Measurements from ENCODE around the gene PBX4. TPM values are rescaled to one million over a fixed set of nuclear protein-coding genes. Genes with fewer than 3 reads are reported as not detected.

Gene PBX4
- total RNA-seq, 1 donor from 2014 or later = 3.4 TPM

DNA sequence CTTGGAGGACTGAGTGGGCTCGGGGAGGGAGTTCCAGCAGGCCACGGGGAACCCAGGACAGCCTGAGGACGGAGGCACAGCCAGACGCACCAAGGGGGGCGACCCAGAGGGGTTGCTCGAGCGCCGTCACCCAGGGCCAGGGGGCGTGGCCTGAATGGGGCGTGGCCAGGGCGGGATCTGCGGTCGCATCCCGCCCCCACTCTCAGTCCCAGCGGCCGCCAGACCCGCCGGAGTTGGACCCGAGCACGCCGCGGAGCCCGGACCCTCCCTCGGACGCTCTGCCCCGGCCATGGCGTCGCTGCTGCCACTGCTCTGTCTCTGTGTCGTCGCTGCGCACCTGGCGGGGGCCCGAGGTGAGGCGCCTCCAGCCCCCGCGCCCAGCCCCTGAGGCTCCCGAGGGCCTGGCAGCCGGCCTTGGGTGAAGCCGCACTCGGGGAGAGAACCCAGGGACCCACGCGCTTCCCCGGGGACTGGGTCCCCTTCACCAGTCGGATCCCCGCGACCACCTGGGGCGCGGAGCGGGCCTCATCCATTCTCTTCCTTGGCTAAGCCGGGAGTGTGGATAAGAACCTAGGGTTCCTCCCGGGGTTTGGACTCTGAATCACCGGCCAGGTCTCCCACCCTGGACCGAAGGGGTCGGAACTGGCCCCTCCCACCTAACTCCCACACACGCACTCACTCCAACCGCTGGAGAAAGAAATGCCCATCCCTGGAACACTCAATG lies 80.3 kb downstream of the PBX4 start, which contains the start of gene CILP2:
Gene CILP2, plus strand, starts transcription at position 205 of the 724 bp plus-strand sequence. Its CDS starts 85 bp downstream, at position 290.
- Histone ChIP-seq H3K9me3 (no peaks in the 10 kb centered on the region), H3K4me1 (peaks cover 11% of the 10 kb centered on the region), H3K36me3 (no peaks in the 10 kb centered on the region), H3K27me3 (peaks cover 52% of the 10 kb centered on the region), H3K4me3 (peak within 1 kb of the TSS; percentile 19), H3K27ac (no peak within 1 kb of the TSS)
- DNase-seq = no peak
- intact Hi-C loops (cut with DNase I) = loop anchor here (10.0 kb wide), 1 partner anchor 417 kb away; no protein-coding TSS in a partner anchor
- peak; percentile 18 for ATAC-seq
- TF ChIP-seq, protein P1, sequence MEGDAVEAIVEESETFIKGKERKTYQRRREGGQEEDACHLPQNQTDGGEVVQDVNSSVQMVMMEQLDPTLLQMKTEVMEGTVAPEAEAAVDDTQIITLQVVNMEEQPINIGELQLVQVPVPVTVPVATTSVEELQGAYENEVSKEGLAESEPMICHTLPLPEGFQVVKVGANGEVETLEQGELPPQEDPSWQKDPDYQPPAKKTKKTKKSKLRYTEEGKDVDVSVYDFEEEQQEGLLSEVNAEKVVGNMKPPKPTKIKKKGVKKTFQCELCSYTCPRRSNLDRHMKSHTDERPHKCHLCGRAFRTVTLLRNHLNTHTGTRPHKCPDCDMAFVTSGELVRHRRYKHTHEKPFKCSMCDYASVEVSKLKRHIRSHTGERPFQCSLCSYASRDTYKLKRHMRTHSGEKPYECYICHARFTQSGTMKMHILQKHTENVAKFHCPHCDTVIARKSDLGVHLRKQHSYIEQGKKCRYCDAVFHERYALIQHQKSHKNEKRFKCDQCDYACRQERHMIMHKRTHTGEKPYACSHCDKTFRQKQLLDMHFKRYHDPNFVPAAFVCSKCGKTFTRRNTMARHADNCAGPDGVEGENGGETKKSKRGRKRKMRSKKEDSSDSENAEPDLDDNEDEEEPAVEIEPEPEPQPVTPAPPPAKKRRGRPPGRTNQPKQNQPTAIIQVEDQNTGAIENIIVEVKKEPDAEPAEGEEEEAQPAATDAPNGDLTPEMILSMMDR (IDR thresholded peaks at IDR 0.05) = no peak

DNA sequence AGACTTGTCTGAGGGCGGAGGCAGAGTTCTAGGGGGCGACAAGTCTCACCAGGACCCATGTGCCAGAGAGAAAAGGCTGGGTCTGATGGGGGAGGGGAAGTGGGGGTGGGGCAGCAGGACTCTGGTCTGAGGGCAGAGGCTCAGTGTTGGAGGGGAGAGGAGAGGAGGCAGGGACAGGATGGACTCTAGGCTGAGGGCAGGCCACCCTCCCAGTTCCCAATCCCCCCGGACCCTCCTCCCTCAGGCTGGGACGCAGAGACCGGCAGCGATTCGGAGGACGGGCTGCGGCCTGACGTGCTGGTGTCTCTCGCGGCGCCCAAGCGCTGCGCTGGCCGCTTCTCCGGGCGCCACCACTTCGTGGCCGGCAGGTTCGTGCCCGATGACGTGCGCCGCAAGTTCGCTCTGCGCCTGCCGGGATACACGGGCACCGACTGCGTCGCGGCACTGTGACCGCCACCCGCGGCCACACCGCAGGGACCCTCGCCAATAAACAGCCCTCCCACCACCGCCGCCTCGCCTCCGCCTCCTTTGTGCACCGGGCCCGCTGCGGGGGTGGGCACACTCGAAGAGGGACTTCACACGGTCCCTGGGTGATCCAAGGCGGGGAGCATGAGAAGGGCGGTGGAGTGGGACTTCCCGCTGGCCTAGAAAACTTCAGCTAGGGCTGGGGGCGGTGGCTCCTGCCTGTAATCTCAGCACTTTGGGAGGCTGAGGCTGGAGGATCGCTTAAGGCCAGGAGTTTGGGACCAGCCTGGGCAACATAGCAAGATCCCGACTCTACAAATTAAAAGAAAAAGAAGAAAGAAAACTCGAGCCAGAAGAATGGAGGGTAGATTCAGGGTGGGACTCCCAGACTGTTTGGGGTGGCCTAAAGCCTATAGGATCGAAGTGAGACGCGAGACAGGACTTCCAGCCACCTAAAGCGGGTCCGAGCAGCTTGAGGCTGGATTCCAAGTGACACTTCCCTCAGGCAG lies 81.1 kb downstream of the PBX4 start:
- no peak for DNase-seq
- no peak for ATAC-seq
- TF ChIP-seq, protein P1 (IDR thresholded peaks at IDR 0.05) = no peak
- no peak overlapping the region for H3K27ac ChIP-seq
- peaks cover 47% of the 10 kb centered on the region for H3K27me3 ChIP-seq
- no peaks in the 10 kb centered on the region for H3K9me3 ChIP-seq
- intact Hi-C loops (cut with DNase I) = loop anchor here (10.0 kb wide), 1 partner anchor 417 kb away; no protein-coding TSS in a partner anchor
- H3K4me1 ChIP-seq = peaks cover 14% of the 10 kb centered on the region
- H3K4me3 ChIP-seq = peak overlapping the region; percentile 5
- H3K36me3 ChIP-seq = no peaks in the 10 kb centered on the region

DNA sequence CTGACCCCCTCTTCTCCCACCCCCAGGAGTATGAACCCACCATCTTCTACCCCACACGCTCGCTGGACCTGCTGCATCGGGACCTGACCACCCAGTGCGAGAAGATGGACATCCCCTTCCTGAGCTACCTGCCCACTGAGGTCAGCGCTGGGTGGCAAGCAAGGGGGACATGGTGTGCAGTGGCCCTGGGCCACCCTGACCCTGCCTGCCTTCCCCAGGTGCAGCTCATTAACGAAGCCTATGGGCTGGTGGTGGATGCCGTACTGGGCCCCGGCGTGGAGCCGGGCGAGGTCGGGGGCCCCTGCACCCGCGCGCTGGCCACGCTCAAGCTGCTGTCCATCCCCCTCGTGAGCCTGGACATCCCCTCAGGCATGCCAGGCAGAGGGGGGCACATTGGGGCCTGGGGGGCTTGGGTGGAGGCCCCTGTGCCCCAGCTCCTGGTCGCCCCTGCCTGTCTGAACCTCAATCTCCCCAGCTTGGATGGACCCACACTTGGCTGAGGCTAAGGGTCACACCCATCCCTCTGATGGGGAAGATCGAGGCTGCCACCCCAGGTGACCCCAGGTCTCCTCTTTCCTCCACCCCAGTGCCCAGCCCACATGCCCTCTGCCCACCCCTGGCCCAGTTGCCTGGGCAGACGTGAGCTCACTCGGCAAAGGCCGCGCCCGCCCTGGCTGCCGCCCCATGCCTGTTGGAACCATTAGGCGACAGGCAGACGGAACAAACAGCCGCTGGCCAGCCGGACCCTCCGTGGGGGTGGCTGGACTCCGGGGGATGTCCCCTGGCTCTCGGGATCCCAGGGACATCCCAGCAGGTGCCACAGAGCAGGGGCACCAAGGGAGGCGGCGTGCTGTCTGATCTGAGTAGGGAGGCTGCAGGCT lies 82.9 kb downstream of the PBX4 start:
- TF ChIP-seq, protein P1 (IDR thresholded peaks at IDR 0.05) = no peak
- H3K36me3 ChIP-seq = no peaks in the 10 kb centered on the region
- H3K4me1 ChIP-seq = peaks cover 18% of the 10 kb centered on the region
- no peak for ATAC-seq
- no peaks in the 10 kb centered on the region for H3K9me3 ChIP-seq
- H3K27ac ChIP-seq = no peak overlapping the region
- no peak overlapping the region for H3K4me3 ChIP-seq
- DNase-seq = no peak
- intact Hi-C loops (cut with DNase I) = loop anchor here (10.0 kb wide), 1 partner anchor 419 kb away; no protein-coding TSS in a partner anchor
- peaks cover 29% of the 10 kb centered on the region for H3K27me3 ChIP-seq

DNA sequence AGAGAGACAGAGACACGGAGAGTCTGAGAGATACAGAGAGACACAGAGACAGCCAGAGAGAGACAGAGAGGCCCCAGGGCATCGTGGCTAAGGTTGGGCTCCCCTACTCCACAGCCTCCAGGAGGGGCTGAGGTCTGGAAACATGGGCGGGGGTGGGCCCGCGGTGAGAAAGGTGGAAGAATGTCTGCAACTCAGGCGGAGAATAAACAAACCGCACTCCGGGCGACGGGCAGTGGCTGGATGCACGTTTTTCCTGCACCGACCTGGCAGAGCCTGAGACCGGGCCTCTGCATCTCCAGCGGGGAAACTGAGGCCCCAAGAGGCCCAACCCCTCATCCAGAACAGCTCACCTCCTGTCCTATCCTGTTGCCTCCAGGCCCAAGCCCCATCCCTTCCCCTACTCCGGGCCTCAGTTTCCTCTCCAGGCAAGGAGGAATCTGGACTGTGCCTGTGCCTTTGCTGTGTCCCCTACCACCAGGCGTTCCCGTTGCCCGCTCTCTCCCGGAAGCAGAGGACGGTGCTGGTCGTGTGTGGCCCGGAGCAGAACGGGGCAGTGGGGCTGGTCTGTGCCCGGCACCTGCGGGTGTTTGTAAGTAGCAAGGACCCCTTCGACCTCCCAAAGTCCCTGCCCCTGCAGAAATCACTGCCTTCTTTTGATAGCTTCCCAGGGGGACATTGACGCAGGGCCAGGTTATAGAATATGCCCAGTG lies 83.8 kb downstream of the PBX4 start:
- TF ChIP-seq, protein P1 (IDR thresholded peaks at IDR 0.05) = no peak
- intact Hi-C loops (cut with DNase I) = loop anchor here (5.0 to 10.0 kb wide), 2 partner anchors 108 to 420 kb away; partner anchors contain the start of gene GMIP
- H3K36me3 ChIP-seq = no peaks in the 10 kb centered on the region
- peaks cover 18% of the 10 kb centered on the region for H3K4me1 ChIP-seq
- no peaks in the 10 kb centered on the region for H3K9me3 ChIP-seq
- H3K4me3 ChIP-seq = no peak overlapping the region
- H3K27me3 ChIP-seq = peaks cover 20% of the 10 kb centered on the region
- H3K27ac ChIP-seq = no peak overlapping the region
- ATAC-seq (no peak), DNase-seq (no peak)
